SU-DHL-6 (cell line): ENCODE results near the gene NOVA2.

Source experiments
- H2AFZ ChIP-seq: fragments of 200-600 bp; sonication (generic); 2 replicates; pipeline ENCODE4 v1.6.1; 2014; ENCODE audit warnings: low read depth, mild to moderate bottlenecking, moderate library complexity, mixed read lengths, antibody characterized with exemption, low read length; ENCODE audit not compliant: severe bottlenecking
- H3F3A ChIP-seq: fragments of 200-600 bp; shearing (Covaris generic); 2 replicates; pipeline ENCODE4 v1.6.0; 2016; ENCODE audit warnings: antibody characterized with exemption, mild to moderate bottlenecking; ENCODE audit not compliant: insufficient read depth
- H3K27ac ChIP-seq: fragments of 200-600 bp; sonication (generic); 2 replicates; pipeline ENCODE4 v1.5.1; 2016; ENCODE audit warnings: low read depth, mild to moderate bottlenecking, low read length, moderate library complexity, mixed read lengths
- H3K27me3 ChIP-seq: fragments of 200-600 bp; sonication (generic), shearing (Covaris generic); 2 replicates; pipeline ENCODE4 v1.6.0; 2014; ENCODE audit warnings: mild to moderate bottlenecking, low read length
- H3K36me3 ChIP-seq: fragments of 200-600 bp; sonication (generic); 2 replicates; pipeline ENCODE4 v1.6.1; 2014; ENCODE audit warnings: mild to moderate bottlenecking, low read length, mixed read lengths
- H3K4me2 ChIP-seq: fragments of 300-600, 200-600 bp; shearing (Covaris generic), sonication (generic); 2 replicates; pipeline ENCODE4 v1.6.0; 2014; ENCODE audit warnings: low read length, low read depth, mild to moderate bottlenecking; ENCODE audit not compliant: poor library complexity, severe bottlenecking
- H3K4me3 ChIP-seq: fragments of 200-600 bp; sonication (generic); 2 replicates; pipeline ENCODE4 v1.5.1; 2014; ENCODE audit warnings: antibody characterized with exemption, low read length, mild to moderate bottlenecking, mixed read lengths; ENCODE audit not compliant: insufficient read depth, poor library complexity, severe bottlenecking
- H3K79me2 ChIP-seq: fragments of 200-600 bp; sonication (generic); 2 replicates; pipeline ENCODE4 v1.6.1; 2014; ENCODE audit warnings: mild to moderate bottlenecking, low read length, moderate library complexity; ENCODE audit not compliant: insufficient read depth
- H3K9ac ChIP-seq: fragments of 200-600 bp; sonication (generic); 2 replicates; pipeline ENCODE4 v1.7.0; 2014; ENCODE audit warnings: mild to moderate bottlenecking, low read length
- H3K9me2 ChIP-seq: fragments of 200-600 bp; sonication (generic); replicated peaks from 2 replicates; pipeline ENCODE4 v1.6.1; 2014; ENCODE audit warnings: low read length; ENCODE audit not compliant: insufficient read depth
- H3K9me3 ChIP-seq: fragments of 200-600 bp; sonication (generic); 2 replicates; pipeline ENCODE4 v1.6.1; 2014; ENCODE audit warnings: low read length, mixed read lengths; ENCODE audit not compliant: insufficient read depth
- H4K20me1 ChIP-seq: fragments of 200-600 bp; sonication (generic); 2 replicates; pipeline ENCODE4 v1.6.1; 2014; ENCODE audit warnings: low read depth, mild to moderate bottlenecking, antibody characterized with exemption, low read length, moderate library complexity, mixed read lengths
- CTCF ChIP-seq: fragments of 200-600 bp; sonication (generic); IDR thresholded peaks from one replicate; pipeline ENCODE4 v1.5.1; 2017; ENCODE audit warnings: antibody characterized with exemption, mild to moderate bottlenecking, low read length, moderate library complexity; ENCODE audit not compliant: insufficient read depth, poor library complexity, severe bottlenecking
- EZH2phosphoT487 ChIP-seq: fragments of 200-600 bp; sonication (generic), shearing (Covaris generic); conservative IDR thresholded peaks from 2 replicates; pipeline ENCODE4 v1.6.1; 2018; ENCODE audit warnings: mild to moderate bottlenecking, antibody characterized with exemption, low read length, moderate library complexity, mixed read lengths

The NOVA2 gene

GRCh38 chr19:45973553-45974338 is at the start of gene NOVA2:
TSS of gene NOVA2 (minus strand) at chr19:45973865. CDS start at chr19:45973351, 514 bp downstream.
- no peak for TF ChIP-seq CTCF
- TF ChIP-seq EZH2phosphoT487: no peak
- H3K9me3 ChIP-seq: no peaks in the 10 kb centered on the region
- no peaks in the 10 kb centered on the region for H3F3A ChIP-seq
- H3K27ac ChIP-seq: no peak within 1 kb of the TSS
- H3K4me2 ChIP-seq: no peak within 1 kb of the TSS
- no peak within 1 kb of the TSS for H2AFZ ChIP-seq
- no peaks in the 10 kb centered on the region for H3K9me2 ChIP-seq
- H3K9ac ChIP-seq: no peak within 1 kb of the TSS
- no peaks in the 10 kb centered on the region for H3K27me3 ChIP-seq
- no peak within 1 kb of the TSS for H3K4me3 ChIP-seq
- no peaks in the 10 kb centered on the region for H3K79me2 ChIP-seq
- H4K20me1 ChIP-seq: no peaks in the 10 kb centered on the region
- H3K36me3 ChIP-seq: no peaks in the 10 kb centered on the region

GRCh38 chr19:46023311-46023779 is 49.7 kb upstream of the NOVA2 start:
- Histone ChIP-seq H3K27ac (no peak overlapping the region), H3K9ac (no peak overlapping the region), H2AFZ (no peak overlapping the region), H3K4me3 (no peak overlapping the region), H3K79me2 (no peaks in the 10 kb centered on the region), H3K9me3 (no peaks in the 10 kb centered on the region), H3F3A (no peaks in the 10 kb centered on the region), H4K20me1 (no peaks in the 10 kb centered on the region), H3K9me2 (no peaks in the 10 kb centered on the region), H3K36me3 (no peaks in the 10 kb centered on the region), H3K27me3 (no peaks in the 10 kb centered on the region), H3K4me2 (no peak overlapping the region)
- TF ChIP-seq CTCF (no peak), EZH2phosphoT487 (no peak)

- H3K9me2 ChIP-seq: no peaks in the 10 kb centered on the region
- no peaks in the 10 kb centered on the region for H3K79me2 ChIP-seq
- H3K27me3 ChIP-seq: no peaks in the 10 kb centered on the region
- no peaks in the 10 kb centered on the region for H3K9me3 ChIP-seq
- TF ChIP-seq CTCF: no peak
- TF ChIP-seq EZH2phosphoT487: no peak
- no peaks in the 10 kb centered on the region for H4K20me1 ChIP-seq
- H3K4me3 ChIP-seq: no peak within 1 kb of the TSS
- no peaks in the 10 kb centered on the region for H3F3A ChIP-seq
- no peak within 1 kb of the TSS for H2AFZ ChIP-seq
- no peak within 1 kb of the TSS for H3K4me2 ChIP-seq
- no peak within 1 kb of the TSS for H3K9ac ChIP-seq
- H3K36me3 ChIP-seq: no peaks in the 10 kb centered on the region
- H3K27ac ChIP-seq: no peak within 1 kb of the TSS
These were observed 49.0 kb upstream of the NOVA2 start, which contains the start of gene PGLYRP1 for GRCh38 chr19:46022431-46023310. TSS of gene PGLYRP1 (minus strand) at chr19:46023053. CDS start at chr19:46023021, 32 bp downstream.
